IMR-90 (cell line): ENCODE results near the gene MAP1LC3A. TPM values are rescaled to one million over a fixed set of nuclear protein-coding genes. Genes with fewer than 3 reads are reported as not detected.

ENCODE experiments used
- ATAC-seq: fragments of 200-7000 bp; cut with Tn5 transposase; 2 replicates; pipeline ENCODE4 v1.9.1; 2020; ENCODE audit warnings: low read depth, mild to moderate bottlenecking, moderate library complexity
- BruUV-seq: library from RNA; stranded (reverse); fragments of 400-500 nt; replicated peaks from 2 replicates; lab custom pipeline; 2021; lab: Mats Ljungman, UMichigan
- CTCF ChIA-PET: fragments of 300-600 bp; formaldehyde crosslinking; extraction: SDS; loops from one replicate; lab custom pipeline; 2021; ENCODE audit warnings: antibody characterized with exemption; lab: Yijun Ruan, JAX
- POLR2A ChIA-PET: fragments of 300-600 bp; sonication (Branson Sonifier 250); formaldehyde crosslinking; loops from one replicate; lab custom pipeline; 2022; ENCODE audit warnings: antibody characterized with exemption; ENCODE audit not compliant: unreplicated experiment; lab: Charles Lee
- DNase-seq: peaks from one replicate; pipeline ENCODE4 v3.0.0; 2013
- H2AFZ ChIP-seq: replicated peaks from 2 replicates; pipeline ENCODE3; 2013; ENCODE audit warnings: low read length, mild to moderate bottlenecking; ENCODE audit not compliant: poor library complexity
- H2AK5ac ChIP-seq: 2 replicates; pipeline ENCODE4 v1.6.1; 2013; ENCODE audit warnings: low read depth, low read length, inconsistent platforms
- H2AK9ac ChIP-seq: replicated peaks from 2 replicates; pipeline ENCODE3; 2013; ENCODE audit warnings: mild to moderate bottlenecking, low read depth, low read length, moderate library complexity; ENCODE audit not compliant: poor library complexity
- H2BK120ac ChIP-seq: 2 replicates; pipeline ENCODE4 v1.6.1; 2013; ENCODE audit warnings: low read depth, low read length, inconsistent platforms
- H2BK15ac ChIP-seq: 3 replicates; pipeline ENCODE4 v1.6.1; 2013; ENCODE audit warnings: low read depth, low read length, inconsistent platforms
- H2BK20ac ChIP-seq: 2 replicates; pipeline ENCODE4 v1.6.1; 2013; ENCODE audit warnings: low read depth, mild to moderate bottlenecking, inconsistent platforms, low read length, moderate library complexity
- H2BK5ac ChIP-seq: 2 replicates; pipeline ENCODE4 v1.6.1; 2013; ENCODE audit warnings: mild to moderate bottlenecking, low read depth, low read length, inconsistent platforms; ENCODE audit not compliant: poor library complexity, severe bottlenecking
- H3K14ac ChIP-seq: replicated peaks from 2 replicates; pipeline ENCODE4 v1.6.1; 2013; ENCODE audit warnings: low read depth, low read length, inconsistent platforms
- H3K18ac ChIP-seq: 2 replicates; pipeline ENCODE4 v1.6.1; 2013; ENCODE audit warnings: low read depth, low read length, control low read depth
- H3K23ac ChIP-seq: 2 replicates; pipeline ENCODE4 v1.6.1; 2013; ENCODE audit warnings: low read depth, low read length, inconsistent platforms
- H3K27ac ChIP-seq: 2 replicates; pipeline ENCODE4 v1.5.1; 2013; ENCODE audit warnings: mild to moderate bottlenecking, control low read depth, low read length; ENCODE audit not compliant: insufficient read depth
- H3K27me3 ChIP-seq: 2 replicates; pipeline ENCODE4 v1.6.1; 2013; ENCODE audit warnings: low read length; ENCODE audit not compliant: control insufficient read depth, insufficient read depth
- H3K36me3 ChIP-seq: 2 replicates; pipeline ENCODE4 v1.6.1; 2013; ENCODE audit warnings: low read length, mixed read lengths; ENCODE audit not compliant: control insufficient read depth, insufficient read depth
- H3K4ac ChIP-seq: 2 replicates; pipeline ENCODE4 v1.6.1; 2013; ENCODE audit warnings: low read depth, low read length, inconsistent platforms
- H3K4me1 ChIP-seq: 2 replicates; pipeline ENCODE4 v1.6.1; 2013; ENCODE audit warnings: low read length, mixed read lengths; ENCODE audit not compliant: control insufficient read depth, insufficient read depth
- H3K4me2 ChIP-seq: 2 replicates; pipeline ENCODE4 v1.6.1; 2013; ENCODE audit warnings: low read depth, mild to moderate bottlenecking, control low read depth, low read length, moderate library complexity
- H3K4me3 ChIP-seq: 2 replicates; pipeline ENCODE4 v1.5.1; 2013; ENCODE audit warnings: low read depth, mild to moderate bottlenecking, control low read depth, low read length, moderate library complexity; ENCODE audit not compliant: insufficient read depth
- H3K56ac ChIP-seq: 2 replicates; pipeline ENCODE4 v1.6.1; 2013; ENCODE audit warnings: low read length, inconsistent platforms; ENCODE audit not compliant: insufficient read depth; ENCODE audit errors: extremely low read depth
- H3K79me1 ChIP-seq, 2 experiments: 2 replicates each; pipeline ENCODE4 v1.6.1; 2013; ENCODE audit warnings: low read length in 2 of 2, inconsistent platforms in 1 of 2, low read depth in 1 of 2
- H3K9ac ChIP-seq: 2 replicates; pipeline ENCODE4 v1.6.1; 2013; ENCODE audit warnings: low read depth, low read length, control low read depth
- H3K9me1 ChIP-seq: 2 replicates; pipeline ENCODE4 v1.6.1; 2013; ENCODE audit warnings: low read length, inconsistent platforms; ENCODE audit not compliant: insufficient read depth
- H3K9me3 ChIP-seq: 2 replicates; pipeline ENCODE4 v1.6.1; 2013; ENCODE audit warnings: low read length; ENCODE audit not compliant: control insufficient read depth, insufficient read depth
- H4K20me1 ChIP-seq: 2 replicates; pipeline ENCODE4 v1.6.1; 2013; ENCODE audit warnings: low read length, inconsistent platforms; ENCODE audit not compliant: insufficient read depth
- H4K5ac ChIP-seq: 2 replicates; pipeline ENCODE4 v1.6.1; 2013; ENCODE audit warnings: mild to moderate bottlenecking, low read depth, low read length, control low read depth
- H4K8ac ChIP-seq, 2 experiments: 2 replicates each; pipeline ENCODE4 v1.6.1; 2013; ENCODE audit warnings: low read depth in 2 of 2, low read length in 2 of 2, control low read depth in 1 of 2, inconsistent platforms in 1 of 2
- H4K91ac ChIP-seq: 2 replicates; pipeline ENCODE4 v1.6.1; 2013; ENCODE audit warnings: low read depth, low read length, inconsistent platforms; ENCODE audit not compliant: insufficient read depth
- BHLHE40 ChIP-seq: fragments of 150-350 bp; IDR thresholded peaks from 2 replicates; pipeline ENCODE4 v1.6.1; 2016; ENCODE audit warnings: mild to moderate bottlenecking, low read depth, low read length
- CEBPB ChIP-seq: IDR thresholded peaks from 2 replicates; pipeline ENCODE4 v1.6.1; 2012; ENCODE audit warnings: low read depth, low read length, improper control_type of control experiment
- CHD1 ChIP-seq: IDR thresholded peaks from 2 replicates; pipeline ENCODE4 v1.6.1; 2012; ENCODE audit warnings: low read depth, low read length, improper control_type of control experiment
- CTCF ChIP-seq: conservative IDR thresholded peaks from 2 replicates; pipeline ENCODE4 v1.5.1; 2012; ENCODE audit warnings: mild to moderate bottlenecking, low read depth, low read length, improper control_type of control experiment
- ELK1 ChIP-seq: fragments of 150-350 bp; IDR thresholded peaks from 2 replicates; pipeline ENCODE4 v1.6.1; 2016; ENCODE audit warnings: low read depth, mild to moderate bottlenecking, low read length, moderate library complexity, borderline replicate concordance
- FOS ChIP-seq: fragments of 150-350 bp; IDR thresholded peaks from 2 replicates; pipeline ENCODE4 v1.6.1; 2016; ENCODE audit warnings: low read depth, low read length
- MAFK ChIP-seq: IDR thresholded peaks from 2 replicates; pipeline ENCODE4 v1.6.1; 2012; ENCODE audit warnings: low read depth, low read length, improper control_type of control experiment
- MAZ ChIP-seq: IDR thresholded peaks from 2 replicates; pipeline ENCODE4 v1.6.1; 2012; ENCODE audit warnings: low read depth, mild to moderate bottlenecking, low read length, improper control_type of control experiment, moderate library complexity, borderline replicate concordance
- NFE2L2 ChIP-seq: fragments of 150-350 bp; IDR thresholded peaks from 2 replicates; pipeline ENCODE4 v1.6.1; 2016; ENCODE audit warnings: low read depth, mild to moderate bottlenecking, low read length
- POLR2A ChIP-seq: IDR thresholded peaks from 2 replicates; pipeline ENCODE4 v1.6.1; 2012; ENCODE audit warnings: mild to moderate bottlenecking, low read depth, low read length
- RAD21 ChIP-seq: IDR thresholded peaks from 2 replicates; pipeline ENCODE4 v1.6.1; 2012; ENCODE audit warnings: low read length, improper control_type of control experiment
- RCOR1 ChIP-seq: IDR thresholded peaks from 2 replicates; pipeline ENCODE4 v1.6.1; 2012; ENCODE audit warnings: mild to moderate bottlenecking, low read length, improper control_type of control experiment; ENCODE audit not compliant: insufficient replicate concordance
- RFX5 ChIP-seq: IDR thresholded peaks from 2 replicates; pipeline ENCODE4 v1.8.0; 2012; ENCODE audit warnings: low read depth, mild to moderate bottlenecking, low read length, moderate library complexity
- SMC3 ChIP-seq: fragments of 150-350 bp; IDR thresholded peaks from 2 replicates; pipeline ENCODE4 v1.6.1; 2016; ENCODE audit warnings: low read depth, mild to moderate bottlenecking, antibody characterized with exemption, low read length, moderate library complexity
- USF2 ChIP-seq: fragments of 150-350 bp; IDR thresholded peaks from 2 replicates; pipeline ENCODE4 v1.6.1; 2017; ENCODE audit warnings: mild to moderate bottlenecking, antibody characterized with exemption, low read length, low read depth
- WGBS, 2 experiments: methylation state at CpG; one replicate each; pipeline versions ENCODE4 v1.1.5 to v1.1.7; 2013; ENCODE audit warnings: missing lambda C conversion rate in 2 of 2; ENCODE audit not compliant: insufficient read length in 1 of 2; ENCODE audit errors: extremely low coverage in 2 of 2; 5-methylcytosine and 5-hydroxymethylcytosine counted together
- dilution Hi-C: fragments of 300-500 bp; cut with HindIII; formaldehyde crosslinking; loops from one replicate; pipeline ENCODE4 v1.14.3; 2018; ENCODE audit warnings: low sequenced_read_pairs; ENCODE audit not compliant: unreplicated experiment
- in situ Hi-C: fragments of 300-500 bp; cut with MboI; formaldehyde crosslinking; loops from 3 replicates; pipeline ENCODE4 v1.14.3; 2019; ENCODE audit warnings: low sequenced_read_pairs, inconsistent platforms, mixed read lengths
- intact Hi-C: fragments of 100-400 bp; cut with micrococcal nuclease; formaldehyde crosslinking; loops from 2 replicates; pipeline ENCODE4 v1.10.0; 2022
- polyA plus RNA-seq, 3 experiments: library from polyadenylated mRNA; depleted of rRNA; stranded (reverse); fragments of >200 nt; gene quantifications; 2 replicates each; pipeline ENCODE4 v1.2.3, GENCODE V29; 2012; ENCODE audit warnings: low replicate concordance in 1 of 3
- total RNA-seq: library from RNA; depleted of rRNA; stranded (reverse); fragments of >200 nt; gene quantifications from 2 replicates; pipeline ENCODE4 v1.2.3, GENCODE V29; 2012

MAP1LC3A gene
- total and polyA plus RNA-seq, 2 of the 4 experiments (the other 2 are of a cell fraction), result 10.0 to 39.7 TPM

- H3K9me3 ChIP-seq, result no peaks in the 10 kb centered on the region
- H3K23ac ChIP-seq, result no peak overlapping the region
- no TSS peak for BruUV-seq
- dilution Hi-C loops (no loop called here), intact Hi-C loops (no loop called here), in situ Hi-C loops (no loop called here)
- no peak overlapping the region for H3K9ac ChIP-seq
- H2AK9ac ChIP-seq, result no peak overlapping the region
- H2BK120ac ChIP-seq, result no peak overlapping the region
- H2AFZ ChIP-seq, result no peak overlapping the region
- no peak overlapping the region for H3K4ac ChIP-seq
- H2BK5ac ChIP-seq, result no peak overlapping the region
- H2BK15ac ChIP-seq, result no peak overlapping the region
- H3K27me3 ChIP-seq, result no peaks in the 10 kb centered on the region
- H3K4me2 ChIP-seq, result no peak overlapping the region
- no peak overlapping the region for H3K4me3 ChIP-seq
- CTCF ChIA-PET, result no interaction called here
- no peaks in the 10 kb centered on the region for H4K20me1 ChIP-seq
- no peak overlapping the region for H2BK20ac ChIP-seq
- H4K8ac ChIP-seq, result no peak overlapping the region
- H3K79me1 ChIP-seq, result peaks cover 0 to 13% of the 10 kb centered on the region in 2 experiments; a peak in 2 of 4 replicates
- H4K91ac ChIP-seq, result no peak overlapping the region
- ATAC-seq (no peak), DNase-seq (no peak)
- H3K9me1 ChIP-seq, result peaks cover 5% of the 10 kb centered on the region; the same call in 1 of the 2 replicates
- H3K14ac ChIP-seq, result no peak overlapping the region
- H3K4me1 ChIP-seq, result peaks cover 2% of the 10 kb centered on the region; the same call in 1 of the 2 replicates
- H3K27ac ChIP-seq, result no peak overlapping the region
- no peak overlapping the region for H3K56ac ChIP-seq
- no peak overlapping the region for H2AK5ac ChIP-seq
- H3K36me3 ChIP-seq, result peaks cover 3% of the 10 kb centered on the region; the same call in 1 of the 2 replicates
- H3K18ac ChIP-seq, result no peak overlapping the region
- TF ChIP-seq SMC3 (no peak), CEBPB (no peak), FOS (no peak), CTCF (no peak), USF2 (no peak), CHD1 (no peak), RCOR1 (no peak), NFE2L2 (no peak), RFX5 (no peak), MAFK (no peak), BHLHE40 (no peak), RAD21 (no peak), ELK1 (no peak), MAZ (no peak), POLR2A (no peak)
- 92% methylated on average over 2 of the region's 7 CpGs; no CpG with 5 or more reads in 1 of the 2 experiments for WGBS, 2 experiments
- no peak overlapping the region for H4K5ac ChIP-seq
- POLR2A ChIA-PET, result no interaction called here
Observed at GRCh38 chr20:34560614-34561013, 2.1 kb downstream of the MAP1LC3A start.
